ENCODE results near the gene LSR.
"Not testable (repeated sequence)": the region's sequence is repeated elsewhere in the genome, so short reads cannot be mapped to it uniquely, and the experiment has no call there.

LSR gene

GRCh38 chr19:35219008-35219407, 29.8 kb upstream of the LSR start:
- DNase-seq, result no peak

GRCh38 chr19:35220315-35220921, 28.4 kb upstream of the LSR start:
- no peak for DNase-seq

- DNase-seq, result not testable (repeated sequence)
Measured at GRCh38 chr19:35220973-35221590, 27.7 kb upstream of the LSR start.

- DNase-seq, result no peak
Measured at GRCh38 chr19:35222373-35223015, 26.3 kb upstream of the LSR start.

GRCh38 chr19:35223084-35223790, 25.6 kb upstream of the LSR start:
- no peak for DNase-seq

- no peak for DNase-seq
Measured at GRCh38 chr19:35223862-35224505, 24.8 kb upstream of the LSR start.

- no peak for DNase-seq
Measured at GRCh38 chr19:35224681-35225571, 23.9 kb upstream of the LSR start.

GRCh38 chr19:35225951-35226350, 22.9 kb upstream of the LSR start:
- no peak for DNase-seq

GRCh38 chr19:35226748-35227147, 22.1 kb upstream of the LSR start:
- DNase-seq, result no peak

- no peak for DNase-seq
Measured at GRCh38 chr19:35228177-35228930, 20.4 kb upstream of the LSR start, which contains the start of gene FAM187B. Gene FAM187B, minus strand, starts transcription at chr19:35228739. Its CDS starts 59 bp downstream, at chr19:35228680.

- DNase-seq, result no peak
Measured at GRCh38 chr19:35229601-35230000, 19.2 kb upstream of the LSR start.

- no peak for DNase-seq
Measured at GRCh38 chr19:35231956-35232645, 16.7 kb upstream of the LSR start.

GRCh38 chr19:35232912-35233311, 15.9 kb upstream of the LSR start:
- no peak for DNase-seq

- DNase-seq, result peak; percentile 53
Measured at GRCh38 chr19:35236638-35237400, 12.0 kb upstream of the LSR start.

GRCh38 chr19:35239597-35239996, 9.2 kb upstream of the LSR start:
- not testable (repeated sequence) for DNase-seq

- DNase-seq, result peak; percentile 70
Measured at GRCh38 chr19:35240327-35240726, 8.5 kb upstream of the LSR start.

GRCh38 chr19:35241417-35241816, 7.4 kb upstream of the LSR start:
- DNase-seq, result no peak

- no peak for DNase-seq
Measured at GRCh38 chr19:35246466-35247092, 2.2 kb upstream of the LSR start.
